SH-SY5Y (cell line): ENCODE results near the gene RNU7-1.

Experiments
- GATA2 ChIP-seq: IDR thresholded peaks from 2 replicates; pipeline ENCODE4 v1.6.1; 2011; ENCODE audit warnings: mild to moderate bottlenecking, low read depth, low read length
- GATA3 ChIP-seq: IDR thresholded peaks from 2 replicates; pipeline ENCODE4 v1.6.1; 2011; ENCODE audit warnings: low read depth, mild to moderate bottlenecking, low read length, moderate library complexity

GRCh38 chr12:6959058-6959804, 15.6 kb downstream of the RNU7-1 start:
- no peak for TF ChIP-seq GATA2
- no peak for TF ChIP-seq GATA3
